GM21390 (cell line): ENCODE results near the gene SERTAD1.
"Not testable (repeated sequence)": the region's sequence is repeated elsewhere in the genome, so short reads cannot be mapped to it uniquely, and the experiment has no call there.

Experiments
- ATAC-seq: cut with Tn5 transposase; IDR thresholded peaks from one replicate; pipeline ENCODE4 v1.9.1; 2021; ENCODE audit not compliant: unreplicated experiment

SERTAD1 gene, protein sequence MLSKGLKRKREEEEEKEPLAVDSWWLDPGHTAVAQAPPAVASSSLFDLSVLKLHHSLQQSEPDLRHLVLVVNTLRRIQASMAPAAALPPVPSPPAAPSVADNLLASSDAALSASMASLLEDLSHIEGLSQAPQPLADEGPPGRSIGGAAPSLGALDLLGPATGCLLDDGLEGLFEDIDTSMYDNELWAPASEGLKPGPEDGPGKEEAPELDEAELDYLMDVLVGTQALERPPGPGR

GRCh38 chr19:40425450-40426287 is at the start of gene SERTAD1:
Gene SERTAD1, minus strand, starts transcription at chr19:40425992. Its CDS starts 2,446 bp downstream, at chr19:40423546.
- ATAC-seq: peak; percentile 78

GRCh38 chr19:40474737-40475136 is 48.9 kb upstream of the SERTAD1 start:
- no peak for ATAC-seq

DNA sequence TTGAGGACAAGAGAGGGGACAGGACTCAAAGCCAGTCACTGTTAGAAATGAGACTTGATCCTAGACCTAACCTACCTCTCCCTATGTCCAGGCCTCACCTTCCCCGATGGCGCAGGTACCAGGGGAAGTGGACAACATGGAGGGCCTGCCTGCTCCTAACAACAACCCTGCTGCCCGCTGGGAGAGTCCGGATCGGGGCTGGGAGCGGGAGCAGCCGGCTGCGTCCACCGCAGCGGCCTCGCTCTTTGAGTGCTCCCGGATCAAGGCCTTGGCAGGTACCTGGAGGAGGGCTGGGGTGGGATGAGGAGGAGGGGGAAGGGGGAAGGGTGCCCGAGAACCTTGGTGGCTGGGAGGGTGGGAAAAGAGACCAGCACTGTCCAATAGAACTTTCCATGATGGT is 46.7 kb upstream of the SERTAD1 start:
- no peak for ATAC-seq

DNA sequence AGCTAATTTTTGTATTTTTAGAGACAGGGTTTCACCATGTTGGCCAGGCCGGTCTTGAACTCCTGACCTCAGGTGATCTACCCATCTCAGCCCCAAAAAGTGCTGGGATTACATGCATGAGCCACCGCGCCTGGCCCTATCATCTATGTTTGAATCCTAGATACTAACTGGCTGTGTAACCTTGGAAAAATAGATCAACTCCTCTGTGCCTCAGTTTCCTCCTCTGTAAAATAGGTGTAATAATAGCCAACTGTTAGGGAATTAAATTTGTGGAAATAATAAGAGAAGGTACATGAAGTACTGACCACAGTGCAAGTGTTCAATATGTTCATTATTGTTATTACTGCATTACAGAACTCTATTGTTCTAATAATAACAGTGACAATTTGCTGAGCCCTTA is 45.3 kb upstream of the SERTAD1 start:
- no peak for ATAC-seq

- ATAC-seq: no peak
Measured at GRCh38 chr19:40469011-40469410, 43.2 kb upstream of the SERTAD1 start.

DNA sequence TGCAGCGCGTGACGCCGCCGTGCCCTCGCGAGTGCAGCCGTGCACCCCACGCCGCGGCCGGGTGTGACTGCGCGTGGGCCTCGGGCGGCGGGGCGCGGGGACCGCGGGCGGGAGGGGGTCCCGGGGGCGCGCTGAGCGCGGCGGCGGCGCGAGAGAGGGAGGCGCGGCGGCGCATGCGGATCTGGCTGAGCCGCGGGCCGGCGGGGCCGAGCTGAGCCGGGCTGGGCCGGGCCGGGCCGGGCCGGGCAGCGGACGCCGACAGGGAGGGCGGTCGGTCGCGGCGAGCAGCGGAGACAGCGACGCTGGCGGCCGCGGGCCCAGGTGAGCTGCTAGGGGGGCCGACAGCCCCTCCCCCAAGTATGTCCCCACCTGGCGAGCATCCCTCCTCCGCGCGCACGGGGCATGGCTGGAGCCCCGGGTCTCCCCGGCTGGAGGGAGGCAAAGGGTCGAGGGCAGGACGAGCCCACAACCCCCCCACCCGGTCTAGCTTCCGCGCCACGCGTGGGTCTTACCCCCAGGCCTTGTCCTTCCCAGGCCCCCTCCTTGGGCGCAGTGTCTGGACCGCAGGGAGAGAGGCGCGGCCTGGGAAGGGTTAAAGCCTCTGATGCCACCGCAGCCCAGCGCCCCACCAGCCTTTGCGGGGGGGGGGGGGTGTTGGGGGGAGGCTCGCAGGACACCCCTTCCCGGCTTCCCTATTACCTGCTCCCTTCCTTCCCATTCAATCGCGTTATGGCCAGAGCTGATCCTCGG is 41.4 kb upstream of the SERTAD1 start, which contains the start of gene SPTBN4:
SPTBN4 (plus strand) TSS at position 17 of the 750 bp plus-strand sequence. CDS start 5,621 bp downstream, outside the sequence.
- no peak for ATAC-seq

GRCh38 chr19:40466219-40466984 is 40.6 kb upstream of the SERTAD1 start:
- peak; percentile 32 for ATAC-seq

DNA sequence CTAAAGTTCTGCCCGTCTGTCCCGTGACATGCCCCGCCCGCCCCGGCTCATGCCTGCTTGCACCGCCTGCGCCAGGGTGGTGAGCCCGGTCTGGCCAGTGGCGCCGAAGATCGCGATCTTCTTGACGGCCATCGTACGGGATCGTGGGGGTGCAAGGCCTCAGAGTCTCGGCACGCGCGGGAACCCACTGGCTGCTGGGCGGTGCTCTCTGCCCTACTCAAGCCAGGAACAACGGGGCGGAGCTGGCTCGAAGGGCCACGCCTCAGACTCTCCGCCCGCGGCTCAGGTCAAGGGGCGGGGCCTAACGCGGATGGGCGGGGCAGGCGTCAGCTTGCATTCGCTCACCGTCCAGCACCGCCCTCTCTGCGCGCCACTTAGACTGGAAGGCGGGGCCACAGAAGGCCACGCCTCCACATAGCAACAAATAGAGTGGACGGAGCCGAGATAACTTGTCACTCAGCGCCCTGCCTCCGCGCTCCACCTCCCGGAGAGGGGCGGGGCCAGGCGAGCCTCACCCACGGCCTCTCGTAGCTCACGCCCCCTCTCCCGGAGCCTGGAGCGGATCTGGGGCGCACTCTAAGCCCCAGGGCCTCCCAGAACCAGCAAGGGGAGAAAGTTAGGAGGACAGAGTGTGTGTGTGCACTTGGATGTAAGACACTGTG is 39.9 kb upstream of the SERTAD1 start, which contains the start of gene BLVRB:
BLVRB (minus strand) TSS at position 189 of the 662 bp plus-strand sequence; CDS start at position 132, 57 bp downstream.
- ATAC-seq: peak; percentile 79

DNA sequence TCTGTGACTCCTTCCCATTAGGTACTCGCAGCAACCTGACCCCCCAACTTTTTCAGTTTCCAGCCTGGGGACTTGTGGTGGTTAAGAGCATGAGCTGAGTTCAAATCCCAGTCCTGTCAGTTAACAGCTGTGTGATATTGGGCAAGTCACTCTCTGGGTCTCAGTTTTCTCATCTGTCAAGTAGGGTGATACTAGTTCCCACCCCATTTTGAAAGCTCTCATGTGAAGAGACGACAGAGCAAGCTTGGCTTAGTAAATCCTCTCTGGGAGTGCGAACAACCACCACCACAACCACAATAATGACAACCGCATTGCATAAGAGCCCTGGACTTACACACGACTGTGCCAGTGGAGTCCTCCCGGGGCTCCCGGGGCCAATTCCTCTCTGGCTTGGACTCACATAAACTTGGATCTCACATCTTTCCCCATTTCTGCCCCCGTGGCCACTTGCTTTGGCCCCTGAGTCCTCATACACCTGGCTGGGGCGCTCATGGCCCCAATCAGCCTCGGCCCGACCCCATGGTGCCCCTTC is 39.3 kb upstream of the SERTAD1 start:
- ATAC-seq: no peak

DNA sequence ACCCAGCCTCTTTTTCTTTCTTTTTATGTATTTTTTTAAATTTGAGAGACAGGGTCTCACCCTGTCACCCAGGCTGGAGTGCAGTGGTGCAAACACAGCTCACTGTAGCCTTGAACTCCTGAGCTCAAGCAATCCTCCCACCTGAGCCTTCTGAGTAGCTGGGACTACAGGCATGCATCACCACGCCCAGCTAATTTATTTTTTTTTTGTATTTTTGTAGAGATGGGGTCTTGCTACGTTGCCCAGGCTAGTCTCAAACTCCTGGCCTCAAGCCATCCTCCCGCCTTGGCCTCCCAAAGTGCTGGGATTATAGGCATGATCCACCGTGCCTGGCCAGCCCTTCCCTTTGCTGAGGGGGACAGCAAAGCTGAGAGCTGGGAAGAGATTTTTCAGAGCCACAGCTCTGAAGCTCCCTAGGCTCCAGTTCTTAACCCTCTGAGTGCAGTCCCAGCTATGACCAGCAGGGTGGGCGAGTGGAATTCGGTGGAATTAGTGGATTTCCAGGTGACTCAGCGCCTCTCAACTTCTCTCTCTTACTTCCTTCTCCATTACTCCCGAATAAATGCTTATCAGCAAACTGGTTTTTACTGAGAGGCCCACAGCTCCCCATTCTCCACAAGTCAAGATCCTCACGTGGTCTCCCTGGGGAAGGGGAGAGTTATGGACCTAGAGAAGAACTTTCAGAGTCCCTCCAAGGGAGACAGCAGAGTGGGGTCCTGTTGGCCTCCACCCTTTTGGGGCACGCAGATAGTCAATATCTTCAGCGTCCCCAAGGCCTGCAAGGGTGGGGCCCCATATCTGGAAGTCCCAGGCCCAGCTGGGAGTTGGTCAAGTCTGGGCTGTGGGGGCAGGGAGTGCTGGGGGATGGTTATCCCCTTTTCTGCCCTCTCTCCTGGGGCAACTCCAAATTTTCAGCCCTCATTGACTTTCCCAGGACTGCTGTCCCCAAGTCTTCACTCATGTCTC is 38.5 kb upstream of the SERTAD1 start:
- ATAC-seq: no peak

DNA sequence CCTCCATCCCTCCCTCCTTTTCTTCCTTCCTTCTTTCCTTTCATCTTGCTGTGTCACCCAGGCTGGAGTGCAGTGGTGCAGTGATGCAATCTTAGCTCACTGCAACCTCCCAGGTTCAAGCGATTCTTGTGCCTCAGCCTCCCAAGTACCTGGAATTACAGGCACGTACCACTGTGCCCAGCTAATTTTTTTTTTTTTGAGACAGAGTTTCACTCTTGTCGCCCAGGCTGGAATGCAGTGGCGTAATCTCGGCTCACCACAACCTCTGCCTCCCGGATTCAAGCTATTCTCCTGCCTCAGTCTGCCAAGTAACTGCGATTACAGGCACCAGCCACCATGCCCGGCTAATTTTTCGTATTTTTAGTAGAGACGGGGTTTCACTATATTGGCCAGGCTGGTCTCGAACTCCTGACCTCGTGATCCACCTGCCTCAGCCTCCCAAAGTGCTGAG is 37.8 kb upstream of the SERTAD1 start:
- not testable (repeated sequence) for ATAC-seq

- no peak for ATAC-seq
Measured at GRCh38 chr19:40461669-40462221, 36.0 kb upstream of the SERTAD1 start.

GRCh38 chr19:40460185-40460584 is 34.4 kb upstream of the SERTAD1 start:
- ATAC-seq: no peak

- no peak for ATAC-seq
Measured at GRCh38 chr19:40458597-40458974, 32.8 kb upstream of the SERTAD1 start.

- no peak for ATAC-seq
Measured at GRCh38 chr19:40457953-40458596, 32.3 kb upstream of the SERTAD1 start.

GRCh38 chr19:40457048-40457447 is 31.3 kb upstream of the SERTAD1 start:
- no peak for ATAC-seq

DNA sequence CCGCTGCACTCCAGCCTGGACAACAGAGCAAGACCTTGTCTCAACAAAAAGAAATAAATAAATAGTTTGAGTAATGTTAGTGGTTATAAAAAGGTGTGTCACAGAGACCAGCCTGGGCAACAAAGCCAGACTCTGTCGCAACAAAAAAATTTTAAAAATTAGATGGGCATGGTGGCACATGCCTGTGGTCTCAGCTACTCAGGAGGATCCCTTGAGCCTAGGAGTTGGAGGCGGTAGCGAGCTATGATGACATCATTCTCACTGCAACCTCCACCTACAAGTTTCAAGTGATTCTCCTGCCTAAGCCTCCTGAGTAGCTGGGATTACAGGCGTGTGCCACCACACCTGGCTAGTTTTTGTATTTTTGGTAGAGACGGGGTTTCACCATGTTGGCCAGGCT is 28.2 kb upstream of the SERTAD1 start:
- not testable (repeated sequence) for ATAC-seq
